Mesenchymal stem cell (in vitro differentiated cells and primary cell): ENCODE data around the gene PTRH2.

Source experiments
- DNase-seq: peaks from one replicate; pipeline ENCODE4 v3.0.0-alpha.2; 2013
- H2AFZ ChIP-seq: one replicate; pipeline ENCODE4 v1.6.1; 2013; ENCODE audit warnings: low read depth, mild to moderate bottlenecking, control low read depth, inconsistent platforms, low read length, moderate library complexity
- H2AK5ac ChIP-seq: 2 replicates; pipeline ENCODE4 v1.6.1; 2013; ENCODE audit warnings: low read length, moderate library complexity, mild to moderate bottlenecking, inconsistent platforms; ENCODE audit not compliant: severe bottlenecking
- H2BK120ac ChIP-seq: one replicate; pipeline ENCODE4 v1.6.1; 2013; ENCODE audit warnings: low read depth, mild to moderate bottlenecking, inconsistent platforms, low read length, moderate library complexity
- H2BK12ac ChIP-seq, 2 experiments: one replicate each; pipeline ENCODE4 v1.6.1; 2013; ENCODE audit warnings: inconsistent platforms in 2 of 2, low read length in 2 of 2, mild to moderate bottlenecking in 2 of 2, moderate library complexity in 2 of 2, control low read depth in 1 of 2
- H2BK15ac ChIP-seq: one replicate; pipeline ENCODE4 v1.6.1; 2013; ENCODE audit warnings: mild to moderate bottlenecking, low read depth, inconsistent platforms; ENCODE audit not compliant: poor library complexity, severe bottlenecking
- H2BK5ac ChIP-seq: 2 replicates; pipeline ENCODE4 v1.6.1; 2013; ENCODE audit warnings: low read depth, mild to moderate bottlenecking, low read length, control low read depth, inconsistent platforms; ENCODE audit not compliant: poor library complexity, severe bottlenecking
- H3K14ac ChIP-seq, 2 experiments: one replicate each; pipeline ENCODE4 v1.6.1; 2013; ENCODE audit warnings: inconsistent platforms in 2 of 2, low read length in 2 of 2, control low read depth in 1 of 2, mild to moderate bottlenecking in 1 of 2, moderate library complexity in 1 of 2
- H3K18ac ChIP-seq, 2 experiments: one replicate each; pipeline ENCODE4 v1.6.1; 2013; ENCODE audit warnings: inconsistent platforms in 2 of 2, low read length in 2 of 2, control low read depth in 1 of 2, low read depth in 1 of 2, mild to moderate bottlenecking in 1 of 2
- H3K23ac ChIP-seq, 2 experiments: one replicate each; pipeline ENCODE4 v1.6.1; 2013; ENCODE audit warnings: inconsistent platforms in 2 of 2, low read length in 2 of 2, mild to moderate bottlenecking in 2 of 2, moderate library complexity in 2 of 2, control low read depth in 1 of 2
- H3K27ac ChIP-seq: 2 replicates; pipeline ENCODE4 v1.5.1; 2013; ENCODE audit warnings: mild to moderate bottlenecking, moderate library complexity, low read length, control low read depth, inconsistent platforms; ENCODE audit not compliant: poor library complexity, severe bottlenecking
- H3K27me3 ChIP-seq, 2 experiments: 2 replicates each; pipeline versions ENCODE4 v1.6.1 to v1.7.0; 2013; ENCODE audit warnings: low read length in 2 of 2, mild to moderate bottlenecking in 2 of 2, moderate library complexity in 2 of 2, control low read depth in 1 of 2, inconsistent platforms in 1 of 2; ENCODE audit not compliant: control insufficient read depth in 1 of 2, insufficient read depth in 1 of 2
- H3K36me3 ChIP-seq, 2 experiments: 2 replicates each; pipeline versions ENCODE4 v1.6.1 to v1.7.0; 2013; ENCODE audit warnings: low read length in 2 of 2, control low read depth in 1 of 2, inconsistent platforms in 1 of 2, low read depth in 1 of 2, mild to moderate bottlenecking in 1 of 2; ENCODE audit not compliant: insufficient read depth in 2 of 2, control insufficient read depth in 1 of 2
- H3K4ac ChIP-seq, 2 experiments: one replicate each; pipeline ENCODE4 v1.6.1; 2013; ENCODE audit warnings: inconsistent platforms in 2 of 2, low read length in 2 of 2, mild to moderate bottlenecking in 2 of 2, moderate library complexity in 2 of 2, control low read depth in 1 of 2, low read depth in 1 of 2
- H3K4me1 ChIP-seq: 2 replicates; pipeline ENCODE4 v1.6.1; 2013; ENCODE audit warnings: low read depth, low read length, control low read depth; ENCODE audit not compliant: control insufficient read depth, insufficient read depth
- H3K4me2 ChIP-seq: 2 replicates; pipeline ENCODE4 v1.6.1; 2013; ENCODE audit warnings: low read length, mild to moderate bottlenecking, inconsistent platforms; ENCODE audit not compliant: poor library complexity, severe bottlenecking
- H3K4me3 ChIP-seq, 2 experiments: 2 replicates each; pipeline versions ENCODE4 v1.5.1 to v1.7.0; 2013; ENCODE audit warnings: low read length in 2 of 2, mild to moderate bottlenecking in 2 of 2, control low read depth in 1 of 2, low read depth in 1 of 2; ENCODE audit not compliant: insufficient read depth in 1 of 2
- H3K79me1 ChIP-seq: replicated peaks from 2 replicates; pipeline ENCODE4 v1.6.1; 2013; ENCODE audit warnings: mild to moderate bottlenecking, control low read depth, low read length, inconsistent platforms; ENCODE audit not compliant: poor library complexity, severe bottlenecking
- H3K9ac ChIP-seq: 2 replicates; pipeline ENCODE4 v1.7.0; 2013; ENCODE audit warnings: mild to moderate bottlenecking, low read length, moderate library complexity
- H3K9me3 ChIP-seq: 2 replicates; pipeline ENCODE4 v1.7.0; 2013; ENCODE audit warnings: mild to moderate bottlenecking, low read length; ENCODE audit not compliant: control insufficient read depth
- H4K8ac ChIP-seq: one replicate; pipeline ENCODE4 v1.6.1; 2013; ENCODE audit warnings: inconsistent platforms, mild to moderate bottlenecking, low read length, moderate library complexity
- H4K91ac ChIP-seq: one replicate; pipeline ENCODE4 v1.6.1; 2013; ENCODE audit warnings: mild to moderate bottlenecking, low read length, inconsistent platforms
- WGBS: methylation state at CpG from one replicate; pipeline ENCODE4 v1.1.7; 2013; ENCODE audit warnings: mixed read lengths; 5-methylcytosine and 5-hydroxymethylcytosine counted together

The PTRH2 gene

GRCh38 chr17:59712862-59713261, 5.6 kb upstream of the PTRH2 start:
- Histone ChIP-seq H3K36me3 (peaks cover 0 to 7% of the 10 kb centered on the region in 2 experiments), H2AK5ac (no peak overlapping the region), H3K4me3 (no peak overlapping the region), H2BK120ac (no peak overlapping the region), H3K4ac (no peak overlapping the region), H3K14ac (no peak overlapping the region), H2BK15ac (no peak overlapping the region), H2AFZ (no peak overlapping the region), H3K27me3 (no peaks in the 10 kb centered on the region), H3K4me1 (no peaks in the 10 kb centered on the region), H2BK12ac (no peak overlapping the region), H3K27ac (no peak overlapping the region), H2BK5ac (no peak overlapping the region), H3K79me1 (peaks cover 6% of the 10 kb centered on the region), H3K9ac (no peak overlapping the region), H3K23ac (no peak overlapping the region), H4K91ac (no peak overlapping the region), H3K18ac (no peak overlapping the region), H3K4me2 (no peak overlapping the region), H3K9me3 (no peaks in the 10 kb centered on the region), H4K8ac (no peak overlapping the region)
- 97% methylated on average over 1 of the region's 2 CpGs for WGBS
- no peak for DNase-seq

DNA sequence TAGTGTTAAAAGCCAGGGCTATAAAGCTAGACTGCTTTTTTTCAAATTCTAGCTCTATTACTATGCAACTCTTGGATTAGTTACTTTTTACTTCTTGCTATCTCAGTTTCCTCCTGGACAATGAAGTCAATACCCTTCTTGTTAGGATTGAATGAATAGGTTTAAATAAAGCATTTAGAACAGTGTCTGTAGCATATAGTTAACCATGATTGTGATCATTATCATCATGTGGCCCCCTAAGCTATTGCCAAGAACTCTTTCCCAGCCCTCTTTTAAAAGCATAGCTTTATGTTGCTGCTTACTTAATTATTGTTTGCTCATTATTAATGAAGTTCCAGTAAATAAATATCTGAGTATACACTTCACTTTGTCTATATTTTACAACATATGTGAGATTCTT, 4.7 kb upstream of the PTRH2 start:
- H3K79me1 ChIP-seq, result peaks cover 3% of the 10 kb centered on the region
- no peak overlapping the region for H2AK5ac ChIP-seq
- no peak overlapping the region for H4K8ac ChIP-seq
- H4K91ac ChIP-seq, result no peak overlapping the region
- H2AFZ ChIP-seq, result no peak overlapping the region
- no peak overlapping the region for H3K14ac ChIP-seq
- no peak overlapping the region for H2BK120ac ChIP-seq
- H3K9me3 ChIP-seq, result no peaks in the 10 kb centered on the region
- no peak overlapping the region for H2BK12ac ChIP-seq
- H3K23ac ChIP-seq, result no peak overlapping the region
- H3K4me1 ChIP-seq, result no peaks in the 10 kb centered on the region
- peaks cover 0 to under 1% of the 10 kb centered on the region in 2 experiments for H3K36me3 ChIP-seq
- H2BK5ac ChIP-seq, result no peak overlapping the region
- no peak overlapping the region for H3K4me3 ChIP-seq
- H2BK15ac ChIP-seq, result no peak overlapping the region
- H3K18ac ChIP-seq, result no peak overlapping the region
- no peak overlapping the region for H3K4me2 ChIP-seq
- H3K9ac ChIP-seq, result no peak overlapping the region
- H3K4ac ChIP-seq, result no peak overlapping the region
- DNase-seq, result no peak
- H3K27me3 ChIP-seq, result no peaks in the 10 kb centered on the region
- H3K27ac ChIP-seq, result no peak overlapping the region

GRCh38 chr17:59707971-59708430, 771 bp upstream of the PTRH2 start:
- H2AFZ ChIP-seq, result peak overlapping the region; percentile 3
- H3K14ac ChIP-seq, result peak overlapping the region in 1 of 2 experiments; percentile 74
- H3K36me3 ChIP-seq, result peaks cover 0 to 11% of the 10 kb centered on the region in 2 experiments

DNA sequence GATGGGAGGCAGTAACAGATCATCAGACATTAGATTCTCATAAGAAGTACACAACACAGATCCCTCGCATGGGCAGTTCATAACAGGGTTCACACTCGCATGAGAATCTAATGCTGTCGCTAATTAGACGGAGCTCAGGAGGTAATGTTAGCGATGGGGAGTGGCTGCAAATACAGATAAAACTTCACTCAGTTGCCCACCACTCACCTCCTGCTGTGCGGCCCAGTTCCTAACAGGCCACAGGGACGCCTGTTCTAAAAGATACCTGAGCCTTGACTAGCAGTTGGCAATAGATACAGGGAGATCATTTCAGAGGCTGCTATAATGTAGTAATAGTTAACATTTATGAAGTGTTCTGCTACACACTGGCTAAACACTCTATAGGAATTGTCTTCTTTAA, 4.9 kb downstream of the PTRH2 start:
- Histone ChIP-seq H2AFZ (no peak overlapping the region), H2AK5ac (no peak overlapping the region), H3K9ac (no peak overlapping the region), H2BK5ac (no peak overlapping the region), H3K4me1 (peaks cover 5% of the 10 kb centered on the region), H3K4me3 (no peak overlapping the region), H3K79me1 (peaks cover 2% of the 10 kb centered on the region), H2BK12ac (no peak overlapping the region), H3K9me3 (no peaks in the 10 kb centered on the region), H2BK15ac (no peak overlapping the region), H3K36me3 (peaks cover 16 to 56% of the 10 kb centered on the region in 2 experiments), H3K18ac (no peak overlapping the region), H4K91ac (no peak overlapping the region), H3K27ac (no peak overlapping the region), H3K4me2 (no peak overlapping the region), H4K8ac (no peak overlapping the region), H2BK120ac (no peak overlapping the region), H3K14ac (no peak overlapping the region), H3K4ac (no peak overlapping the region), H3K23ac (no peak overlapping the region), H3K27me3 (no peaks in the 10 kb centered on the region)
- DNase-seq, result no peak
- WGBS, result 97% methylated on average over 4 of the region's 7 CpGs

More at GRCh38 chr17:59707971-59708430, 771 bp upstream of the PTRH2 start:
- H3K18ac ChIP-seq, result peak overlapping the region; percentile 30 to 45
- no peak overlapping the region for H2BK12ac ChIP-seq
- peaks cover 3% of the 10 kb centered on the region for H3K4me1 ChIP-seq
- no peak overlapping the region for H4K91ac ChIP-seq
- H2AK5ac ChIP-seq, result no peak overlapping the region
- no peak for DNase-seq
- no peaks in the 10 kb centered on the region for H3K9me3 ChIP-seq
- H3K79me1 ChIP-seq, result peaks cover 3% of the 10 kb centered on the region
- H2BK120ac ChIP-seq, result no peak overlapping the region
- no peaks in the 10 kb centered on the region for H3K27me3 ChIP-seq
- H4K8ac ChIP-seq, result peak overlapping the region; percentile 45
- peak overlapping the region; percentile 76 for H3K27ac ChIP-seq
- peak overlapping the region; percentile 96 for H3K9ac ChIP-seq
- no peak overlapping the region for H2BK15ac ChIP-seq
- peak overlapping the region; percentile 87 for H3K4me2 ChIP-seq
- peak overlapping the region; percentile 72 to 93 for H3K4me3 ChIP-seq
- 0% methylated on average over 15 of the region's 15 CpGs for WGBS
- H3K23ac ChIP-seq, result peak overlapping the region in 1 of 2 experiments; percentile 61
- H3K4ac ChIP-seq, result peak overlapping the region; percentile 55 to 57
- H2BK5ac ChIP-seq, result no peak overlapping the region
